HCT116 (cell line): Measurements from ENCODE around the gene TRMT61B. TPM values are rescaled to one million over a fixed set of nuclear protein-coding genes. Genes with fewer than 3 reads are reported as not detected.
A peak's percentile ranks its signal among the peaks of the same experiment; 100 is the strongest.

Experiments used
- ATAC-seq: fragments of 200-7000 bp; cut with Tn5 transposase; 2 replicates; pipeline ENCODE4 v1.9.1; 2020; ENCODE audit warnings: mild to moderate bottlenecking, moderate library complexity
- BruUV-seq: library from RNA; stranded (reverse); fragments of 400-500 nt; replicated peaks from 2 replicates; lab custom pipeline; 2021; lab: Mats Ljungman, UMichigan
- CTCF ChIA-PET: fragments of 300-600 bp; sonication (Branson Sonifier 250); formaldehyde crosslinking; loops from one replicate; lab custom pipeline; 2021; ENCODE audit warnings: antibody characterized with exemption; lab: Charles Lee
- POLR2A ChIA-PET: fragments of 300-600, 350-600 bp; sonication (Branson Sonifier 250); formaldehyde crosslinking; loops from one replicate; lab custom pipeline; 2021; ENCODE audit warnings: antibody characterized with exemption; lab: Charles Lee
- RAD21 ChIA-PET, 2 experiments: fragments of 300-600 bp; sonication (Branson Sonifier 250); formaldehyde crosslinking; loops; one replicate each; lab custom pipeline; 2023; ENCODE audit warnings: low total read pairs in 2 of 2; ENCODE audit not compliant: uncharacterized antibody in 2 of 2, unreplicated experiment in 2 of 2, low non-redundant PET in 1 of 2; lab: Charles Lee
- DNase-seq: peaks from one replicate; pipeline ENCODE4 v3.0.0-alpha.2; 2010; ENCODE audit warnings: low read depth, low spot score
- H2AFZ ChIP-seq: fragments of 200-600 bp; shearing (Covaris generic), sonication (generic); 2 replicates; pipeline ENCODE4 v1.6.1; 2017; ENCODE audit warnings: low read depth, mixed run types, mixed read lengths, antibody characterized with exemption, low read length; ENCODE audit not compliant: poor library complexity, severe bottlenecking
- H3K27ac ChIP-seq: 2 replicates; pipeline ENCODE4 v1.5.1; 2012; ENCODE audit warnings: low read depth, low read length
- H3K27me3 ChIP-seq: fragments of 200-600 bp; sonication (generic); 2 replicates; pipeline ENCODE4 v1.6.1; 2016; ENCODE audit warnings: mixed run types, low read length, mixed read lengths; ENCODE audit not compliant: insufficient read depth
- H3K36me3 ChIP-seq, 2 experiments: fragments of 200-500 bp in 1 of 2; fragments of 200-600 bp in 1 of 2; sonication (Bioruptor generic) in 1 of 2; sonication (generic) in 1 of 2; 2 replicates each; pipeline versions ENCODE4 v1.5.1 to v1.6.1; 2014 to 2016; ENCODE audit warnings: low read length in 2 of 2, inconsistent platforms in 1 of 2, mixed read lengths in 1 of 2, mixed run types in 1 of 2; ENCODE audit not compliant: insufficient read depth in 2 of 2, control insufficient read depth in 1 of 2
- H3K4me1 ChIP-seq, 2 experiments: fragments of 200-600 bp in 1 of 2; sonication (generic) in 1 of 2; 2 replicates each; pipeline versions ENCODE4 v1.5.1 to v1.6.1; 2012 to 2017; ENCODE audit warnings: low read length in 2 of 2, inconsistent platforms in 1 of 2, mild to moderate bottlenecking in 1 of 2, mixed read lengths in 1 of 2, mixed run types in 1 of 2, moderate library complexity in 1 of 2; ENCODE audit not compliant: insufficient read depth in 2 of 2, control insufficient read depth in 1 of 2
- H3K4me2 ChIP-seq: fragments of 200-600 bp; sonication (generic); 2 replicates; pipeline ENCODE4 v1.6.1; 2017; ENCODE audit warnings: mixed run types, low read length, mixed read lengths
- H3K4me3 ChIP-seq, 2 experiments: fragments of 200-600 bp in 1 of 2; sonication (generic) in 1 of 2; replicated peaks in 1 of 2; 2 replicates each; pipeline ENCODE4 v1.5.1; 2011 to 2016; ENCODE audit warnings: low read length in 2 of 2, control low read depth in 1 of 2, low read depth in 1 of 2, mild to moderate bottlenecking in 1 of 2, mixed read lengths in 1 of 2, mixed run types in 1 of 2
- H3K79me2 ChIP-seq: fragments of 200-600 bp; sonication (generic); 2 replicates; pipeline ENCODE4 v1.6.1; 2017; ENCODE audit warnings: mild to moderate bottlenecking, mixed run types, low read length, moderate library complexity, mixed read lengths; ENCODE audit not compliant: insufficient read depth
- H3K9ac ChIP-seq: fragments of 200-600 bp; sonication (generic); 2 replicates; pipeline ENCODE4 v1.6.1; 2016; ENCODE audit warnings: low read length, mixed read lengths
- H3K9me2 ChIP-seq: fragments of 200-600 bp; sonication (generic), shearing (Covaris generic); 2 replicates; pipeline ENCODE4 v1.6.1; 2017; ENCODE audit warnings: mixed run types, mild to moderate bottlenecking, moderate library complexity; ENCODE audit not compliant: insufficient read depth
- H3K9me3 ChIP-seq, 2 experiments: fragments of 200-500 bp in 1 of 2; fragments of 200-600 bp in 1 of 2; sonication (Bioruptor generic) in 1 of 2; sonication (generic) in 1 of 2; 2 replicates each; pipeline ENCODE4 v1.6.1; 2014 to 2017; ENCODE audit warnings: low read length in 2 of 2, mixed read lengths in 2 of 2, inconsistent platforms in 1 of 2, low read depth in 1 of 2, mild to moderate bottlenecking in 1 of 2, mixed run types in 1 of 2, moderate library complexity in 1 of 2; ENCODE audit not compliant: control insufficient read depth in 1 of 2, insufficient read depth in 1 of 2
- H4K20me1 ChIP-seq: fragments of 200-600 bp; sonication (generic), shearing (Covaris generic); 2 replicates; pipeline ENCODE4 v1.6.1; 2017; ENCODE audit warnings: mixed run types, mild to moderate bottlenecking, moderate library complexity; ENCODE audit not compliant: insufficient read depth
- CBX3 ChIP-seq: IDR thresholded peaks from 2 replicates; pipeline ENCODE4 v1.6.1; 2012; ENCODE audit warnings: low read depth
- EGR1 ChIP-seq: IDR thresholded peaks from 2 replicates; pipeline ENCODE4 v1.6.1; 2012; ENCODE audit warnings: low read depth
- ELF1 ChIP-seq: IDR thresholded peaks from 2 replicates; pipeline ENCODE4 v1.6.1; 2012; ENCODE audit warnings: low read depth, borderline replicate concordance
- EZH2 ChIP-seq: fragments of 200-600 bp; sonication (generic); IDR thresholded peaks from 2 replicates; pipeline ENCODE4 v1.6.1; 2017; ENCODE audit warnings: antibody characterized with exemption, mixed run types
- FOSL1 ChIP-seq: IDR thresholded peaks from 2 replicates; pipeline ENCODE4 v1.6.1; 2012; ENCODE audit warnings: low read depth
- JUND ChIP-seq: IDR thresholded peaks from 2 replicates; pipeline ENCODE4 v1.6.1; 2012
- POLR2A ChIP-seq: IDR thresholded peaks from 2 replicates; pipeline ENCODE4 v1.7.0; 2011; ENCODE audit warnings: borderline replicate concordance; ENCODE audit not compliant: insufficient read depth, insufficient read length; ENCODE audit errors: extremely low read depth
- POLR2AphosphoS5 ChIP-seq: IDR thresholded peaks from 2 replicates; pipeline ENCODE4 v1.6.1; 2011; ENCODE audit warnings: mild to moderate bottlenecking, low read depth, low read length, moderate library complexity
- SIN3A ChIP-seq: IDR thresholded peaks from 2 replicates; pipeline ENCODE4 v1.6.1; 2012; ENCODE audit warnings: low read depth
- SP1 ChIP-seq: IDR thresholded peaks from 2 replicates; pipeline ENCODE4 v1.6.1; 2012; ENCODE audit warnings: low read depth
- SRF ChIP-seq: IDR thresholded peaks from 2 replicates; pipeline ENCODE4 v1.6.1; 2012; ENCODE audit warnings: low read depth
- TCF7L2 ChIP-seq: IDR thresholded peaks from 2 replicates; pipeline ENCODE4 v1.7.0; 2011; ENCODE audit warnings: borderline replicate concordance, inconsistent platforms; ENCODE audit not compliant: insufficient read depth, insufficient read length; ENCODE audit errors: extremely low read depth
- YY1 ChIP-seq: IDR thresholded peaks from 2 replicates; pipeline ENCODE4 v1.6.1; 2011; ENCODE audit warnings: low read length, low read depth, moderate library complexity, mild to moderate bottlenecking; ENCODE audit not compliant: insufficient replicate concordance; ENCODE audit errors: extremely low read depth
- ZFX ChIP-seq: fragments of 450-650 bp; IDR thresholded peaks from 2 replicates; pipeline ENCODE4 v1.6.1; 2017
- ZNF274 ChIP-seq: fragments of 200-500 bp; sonication (Bioruptor generic); IDR thresholded peaks from 2 replicates; pipeline ENCODE4 v1.6.1; 2014; ENCODE audit warnings: mild to moderate bottlenecking, low read depth, low read length, inconsistent platforms
- intact Hi-C: fragments of 100-400 bp; cut with micrococcal nuclease; formaldehyde crosslinking; loops from 2 replicates; pipeline ENCODE4 v1.10.0; 2022
- total RNA-seq: library from RNA; stranded (reverse); gene quantifications from one replicate; pipeline ENCODE4 v1.2.1, GENCODE V29; 2021; ENCODE audit not compliant: unreplicated experiment
- TF ChIP-seq, protein P1 (sequence below): IDR thresholded peaks from 2 replicates; pipeline ENCODE4 v1.6.1; 2011; ENCODE audit warnings: mild to moderate bottlenecking, low read length, moderate library complexity; ENCODE audit not compliant: insufficient replicate concordance; ENCODE audit errors: extremely low read depth
- TF ChIP-seq, protein P2 (sequence below): IDR thresholded peaks from 2 replicates; pipeline ENCODE4 v1.6.1; 2012
- TF ChIP-seq, protein P3 (sequence below): IDR thresholded peaks from 2 replicates; pipeline ENCODE4 v1.6.1; 2012

TRMT61B gene
- total RNA-seq, 1 experiment from 2014 or later, result 12.8 TPM

DNA sequence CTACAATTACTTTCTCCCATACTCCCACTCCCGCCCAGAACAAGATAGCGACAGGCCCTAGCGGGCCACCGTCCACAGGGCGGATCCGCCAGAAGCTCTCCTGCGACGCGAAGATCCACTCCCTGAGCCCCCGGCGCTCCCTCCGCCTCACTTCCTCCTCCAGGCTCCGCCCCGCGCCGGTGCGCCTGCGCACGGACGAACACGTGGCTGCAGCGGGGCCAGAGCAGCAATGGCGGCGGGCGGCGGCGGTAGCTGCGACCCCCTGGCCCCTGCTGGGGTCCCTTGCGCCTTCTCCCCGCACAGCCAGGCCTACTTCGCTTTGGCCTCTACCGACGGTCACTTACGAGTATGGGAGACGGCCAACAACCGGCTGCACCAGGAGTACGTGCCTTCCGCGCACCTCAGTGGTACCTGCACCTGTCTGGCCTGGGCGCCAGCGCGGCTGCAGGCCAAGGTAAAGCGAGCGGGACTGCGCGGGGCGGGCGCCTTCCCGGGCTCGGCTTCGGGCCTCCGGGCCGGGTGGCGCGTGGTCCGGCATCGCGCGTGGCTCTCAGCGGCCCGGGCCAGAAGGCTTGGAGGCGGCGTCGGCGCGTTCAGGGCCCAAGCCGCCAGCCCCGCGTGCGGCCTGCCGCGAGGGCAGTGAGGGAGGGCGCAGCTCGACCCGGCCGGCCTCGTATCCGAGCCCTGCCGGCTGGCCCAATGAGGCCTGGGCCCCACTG lies 24.5 kb upstream of the TRMT61B start, which contains the start of gene WDR43:
Gene WDR43 (plus strand): TSS at position 198 of the 719 bp plus-strand sequence. CDS start 32 bp downstream, at position 230.
- POLR2A ChIA-PET, result interaction anchor here (0.6 to 1.9 kb wide), 3 partner anchors 15 to 212 kb away, joined by 4 to 6 read pairs (median 4); partner anchors contain the start of gene TRMT61B
- peaks cover 9% of the 10 kb centered on the region; the same call in 1 of the 2 replicates for H3K27me3 ChIP-seq
- H3K27ac ChIP-seq, result peak within 1 kb of the TSS; percentile 93
- CTCF ChIA-PET, result no interaction called here
- H3K9ac ChIP-seq, result peak within 1 kb of the TSS; percentile 99
- no peaks in the 10 kb centered on the region for H3K9me3 ChIP-seq
- BruUV-seq, result no TSS peak
- H2AFZ ChIP-seq, result no peak within 1 kb of the TSS
- peaks cover 0 to 10% of the 10 kb centered on the region in 2 experiments; a peak in 1 of 4 replicates for H3K36me3 ChIP-seq
- H4K20me1 ChIP-seq, result peaks cover 43% of the 10 kb centered on the region; the same call in 1 of the 2 replicates
- TF ChIP-seq POLR2AphosphoS5, result peak; percentile 91
- TF ChIP-seq, protein P1, sequence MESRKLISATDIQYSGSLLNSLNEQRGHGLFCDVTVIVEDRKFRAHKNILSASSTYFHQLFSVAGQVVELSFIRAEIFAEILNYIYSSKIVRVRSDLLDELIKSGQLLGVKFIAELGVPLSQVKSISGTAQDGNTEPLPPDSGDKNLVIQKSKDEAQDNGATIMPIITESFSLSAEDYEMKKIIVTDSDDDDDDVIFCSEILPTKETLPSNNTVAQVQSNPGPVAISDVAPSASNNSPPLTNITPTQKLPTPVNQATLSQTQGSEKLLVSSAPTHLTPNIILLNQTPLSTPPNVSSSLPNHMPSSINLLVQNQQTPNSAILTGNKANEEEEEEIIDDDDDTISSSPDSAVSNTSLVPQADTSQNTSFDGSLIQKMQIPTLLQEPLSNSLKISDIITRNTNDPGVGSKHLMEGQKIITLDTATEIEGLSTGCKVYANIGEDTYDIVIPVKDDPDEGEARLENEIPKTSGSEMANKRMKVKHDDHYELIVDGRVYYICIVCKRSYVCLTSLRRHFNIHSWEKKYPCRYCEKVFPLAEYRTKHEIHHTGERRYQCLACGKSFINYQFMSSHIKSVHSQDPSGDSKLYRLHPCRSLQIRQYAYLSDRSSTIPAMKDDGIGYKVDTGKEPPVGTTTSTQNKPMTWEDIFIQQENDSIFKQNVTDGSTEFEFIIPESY, result peak; percentile 76
- peak; percentile 99 for TF ChIP-seq ZFX
- TF ChIP-seq, protein P2, sequence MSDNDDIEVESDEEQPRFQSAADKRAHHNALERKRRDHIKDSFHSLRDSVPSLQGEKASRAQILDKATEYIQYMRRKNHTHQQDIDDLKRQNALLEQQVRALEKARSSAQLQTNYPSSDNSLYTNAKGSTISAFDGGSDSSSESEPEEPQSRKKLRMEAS, result peak; percentile 99
- TF ChIP-seq FOSL1, result no peak
- 0 out of 2 replicates have a peak, but pooled peaks have one; percentile 38 for TF ChIP-seq EGR1
- TF ChIP-seq POLR2A, result peak; percentile 73
- peak; percentile 98 for TF ChIP-seq SP1
- TF ChIP-seq EZH2, result no peak
- TF ChIP-seq, protein P3, sequence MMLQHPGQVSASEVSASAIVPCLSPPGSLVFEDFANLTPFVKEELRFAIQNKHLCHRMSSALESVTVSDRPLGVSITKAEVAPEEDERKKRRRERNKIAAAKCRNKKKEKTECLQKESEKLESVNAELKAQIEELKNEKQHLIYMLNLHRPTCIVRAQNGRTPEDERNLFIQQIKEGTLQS, result no peak
- TF ChIP-seq TCF7L2, result peak; percentile 62
- TF ChIP-seq ELF1, result peak; percentile 70; the same call in 1 of the 2 replicates
- no peak for TF ChIP-seq ZNF274
- TF ChIP-seq SRF, result no peak; the same call in 1 of the 2 replicates
- peak; percentile 96 for TF ChIP-seq YY1
- TF ChIP-seq JUND, result no peak
- TF ChIP-seq SIN3A, result peak; percentile 87
- no peak; the same call in 1 of the 2 replicates for TF ChIP-seq CBX3
- peaks cover 15 to 29% of the 10 kb centered on the region in 2 experiments for H3K4me1 ChIP-seq
- RAD21 ChIA-PET, result no interaction called here
- ATAC-seq (peak; percentile 90), DNase-seq (peak; percentile 98)
- H3K79me2 ChIP-seq, result peaks cover 52% of the 10 kb centered on the region
- peak within 1 kb of the TSS; percentile 67 to 98 for H3K4me3 ChIP-seq
- peak within 1 kb of the TSS; percentile 90 for H3K4me2 ChIP-seq
- intact Hi-C loops, result loop anchor here (1.0 to 10.0 kb wide), 2 partner anchors 300 to 328 kb away; no protein-coding TSS in a partner anchor
- H3K9me2 ChIP-seq, result no peaks in the 10 kb centered on the region
